Liver (tissue), 9 donors: ENCODE data around the gene JUNB. TPM values are rescaled to one million over a fixed set of nuclear protein-coding genes. Genes with fewer than 3 reads are reported as not detected.

Experiments used
- DNase-seq: peaks from one replicate; pipeline ENCODE4 v3.0.0-alpha.2; 2017; ENCODE audit warnings: low spot score
- H3K27ac ChIP-seq, 2 donors: one replicate each; pipeline ENCODE4 v1.7.0; 2013; ENCODE audit warnings: inconsistent platforms in 2 of 2, low read length in 2 of 2, control low read depth in 1 of 2, low read depth in 1 of 2, mild to moderate bottlenecking in 1 of 2
- H3K27me3 ChIP-seq, 4 donors: one replicate each; pipeline versions ENCODE4 v1.6.1 to v1.7.0; 2013; ENCODE audit warnings: low read length in 3 of 4, inconsistent platforms in 1 of 4, mild to moderate bottlenecking in 1 of 4, moderate library complexity in 1 of 4; ENCODE audit not compliant: control insufficient read depth in 4 of 4, insufficient read depth in 4 of 4
- H3K36me3 ChIP-seq, 4 donors: one replicate each; pipeline versions ENCODE4 v1.6.1 to v1.7.0; 2013; ENCODE audit warnings: low read length in 3 of 4, mild to moderate bottlenecking in 3 of 4, low read depth in 1 of 4, moderate library complexity in 1 of 4; ENCODE audit not compliant: control insufficient read depth in 4 of 4, insufficient read depth in 3 of 4
- H3K4me1 ChIP-seq, 4 donors: one replicate each; pipeline versions ENCODE4 v1.6.1 to v1.7.0; 2013; ENCODE audit warnings: low read length in 3 of 4, mild to moderate bottlenecking in 3 of 4, moderate library complexity in 1 of 4; ENCODE audit not compliant: control insufficient read depth in 4 of 4, insufficient read depth in 4 of 4
- H3K4me3 ChIP-seq, 3 donors: one replicate each; pipeline versions ENCODE4 v1.6.1 to v1.7.0; 2013; ENCODE audit warnings: low read length in 3 of 3, control low read depth in 1 of 3, low read depth in 1 of 3, mild to moderate bottlenecking in 1 of 3
- H3K9ac ChIP-seq, 2 donors: one replicate each; pipeline ENCODE4 v1.7.0; 2013; ENCODE audit warnings: low read length in 2 of 2, mild to moderate bottlenecking in 2 of 2, moderate library complexity in 2 of 2, control low read depth in 1 of 2, low read depth in 1 of 2
- H3K9me3 ChIP-seq, 4 donors: one replicate each; pipeline versions ENCODE4 v1.6.1 to v1.7.0; 2013; ENCODE audit warnings: low read length in 3 of 4; ENCODE audit not compliant: control insufficient read depth in 4 of 4
- EGR1 ChIP-seq, 2 donors: IDR thresholded peaks; 2 replicates each; pipeline ENCODE4 v1.6.1; 2016 to 2018; ENCODE audit warnings: antibody characterized with exemption in 2 of 2, low read depth in 2 of 2
- FOXA1 ChIP-seq: IDR thresholded peaks from 2 replicates; pipeline ENCODE4 v1.6.1; 2016; ENCODE audit warnings: antibody characterized with exemption
- FOXA2 ChIP-seq: IDR thresholded peaks from 2 replicates; pipeline ENCODE4 v1.6.1; 2016; ENCODE audit warnings: antibody characterized with exemption
- GABPA ChIP-seq, 2 donors: IDR thresholded peaks in 1 of 2; conservative IDR thresholded peaks in 1 of 2; 2 replicates each; pipeline ENCODE4 v1.6.1; 2016; ENCODE audit warnings: antibody characterized with exemption in 2 of 2, mild to moderate bottlenecking in 1 of 2, moderate library complexity in 1 of 2
- HNF4A ChIP-seq, 2 donors: conservative IDR thresholded peaks; 2 replicates each; pipeline ENCODE4 v1.6.1; 2016; ENCODE audit warnings: antibody characterized with exemption in 2 of 2, mild to moderate bottlenecking in 2 of 2
- HNF4G ChIP-seq: IDR thresholded peaks from 2 replicates; pipeline ENCODE4 v1.6.1; 2016; ENCODE audit warnings: antibody characterized with exemption
- JUND ChIP-seq, 2 donors: IDR thresholded peaks; 2 replicates each; pipeline ENCODE4 v1.6.1; 2016; ENCODE audit warnings: antibody characterized with exemption in 2 of 2
- RAD21 ChIP-seq, 2 donors: IDR thresholded peaks; 2 replicates each; pipeline ENCODE4 v1.6.1; 2016; ENCODE audit warnings: antibody characterized with exemption in 2 of 2, mild to moderate bottlenecking in 2 of 2
- RXRA ChIP-seq, 2 donors: IDR thresholded peaks; 2 replicates each; pipeline ENCODE4 v1.6.1; 2017 to 2018; ENCODE audit warnings: antibody characterized with exemption in 2 of 2, mild to moderate bottlenecking in 1 of 2
- SP1 ChIP-seq: IDR thresholded peaks from 2 replicates; pipeline ENCODE4 v1.6.1; 2018; ENCODE audit warnings: antibody characterized with exemption, mild to moderate bottlenecking
- TAF1 ChIP-seq: conservative IDR thresholded peaks from 2 replicates; pipeline ENCODE4 v1.6.1; 2016; ENCODE audit warnings: antibody characterized with exemption, mild to moderate bottlenecking
- YY1 ChIP-seq: IDR thresholded peaks from 2 replicates; pipeline ENCODE4 v1.6.1; 2016; ENCODE audit warnings: antibody characterized with exemption, mild to moderate bottlenecking
- WGBS: extraction: QIAGEN DNeasy Blood & Tissue Kit; methylation state at CpG from one replicate; pipeline ENCODE4 v1.1.7; 2013; 5-methylcytosine and 5-hydroxymethylcytosine counted together
- polyA plus RNA-seq, 2 donors: library from polyadenylated mRNA; stranded (reverse) in 1 of 2; unstranded in 1 of 2; fragments of 200-250 nt in 1 of 2; fragments of >200 nt in 1 of 2; fragmentation: Nextera tagmentation in 1 of 2; extraction: Ambion mirVana in 1 of 2; gene quantifications; one replicate each; pipeline versions ENCODE4 v1.2.1 to v1.2.3, GENCODE V29; 2013 to 2015
- total RNA-seq, 2 donors: library from RNA; depleted of rRNA; stranded (reverse); fragments of >200 nt; gene quantifications; one replicate each; pipeline ENCODE4 v1.2.3, GENCODE V29; 2014
- TF ChIP-seq, protein P1 (sequence below): IDR thresholded peaks from 2 replicates; pipeline ENCODE4 v1.6.1; 2016; ENCODE audit warnings: antibody characterized with exemption
- TF ChIP-seq, protein P2 (sequence below): IDR thresholded peaks from 2 replicates; pipeline ENCODE4 v1.6.1; 2016; ENCODE audit warnings: antibody characterized with exemption
- TF ChIP-seq, protein P3 (sequence below): IDR thresholded peaks from 2 replicates; pipeline ENCODE4 v1.6.1; 2016; ENCODE audit warnings: antibody characterized with exemption
- TF ChIP-seq, protein P4 (sequence below): IDR thresholded peaks from 2 replicates; pipeline ENCODE4 v1.6.1; 2016; ENCODE audit warnings: antibody characterized with exemption, mild to moderate bottlenecking
- donor health status: healthy.
- donor health status: healthy.
- donor health status: healthy.
- donor health status: healthy.
- donor health status: healthy.

The JUNB gene
- total and polyA plus RNA-seq, 4 donors: 32.7 to 79.2 (median 56.6) TPM

DNA sequence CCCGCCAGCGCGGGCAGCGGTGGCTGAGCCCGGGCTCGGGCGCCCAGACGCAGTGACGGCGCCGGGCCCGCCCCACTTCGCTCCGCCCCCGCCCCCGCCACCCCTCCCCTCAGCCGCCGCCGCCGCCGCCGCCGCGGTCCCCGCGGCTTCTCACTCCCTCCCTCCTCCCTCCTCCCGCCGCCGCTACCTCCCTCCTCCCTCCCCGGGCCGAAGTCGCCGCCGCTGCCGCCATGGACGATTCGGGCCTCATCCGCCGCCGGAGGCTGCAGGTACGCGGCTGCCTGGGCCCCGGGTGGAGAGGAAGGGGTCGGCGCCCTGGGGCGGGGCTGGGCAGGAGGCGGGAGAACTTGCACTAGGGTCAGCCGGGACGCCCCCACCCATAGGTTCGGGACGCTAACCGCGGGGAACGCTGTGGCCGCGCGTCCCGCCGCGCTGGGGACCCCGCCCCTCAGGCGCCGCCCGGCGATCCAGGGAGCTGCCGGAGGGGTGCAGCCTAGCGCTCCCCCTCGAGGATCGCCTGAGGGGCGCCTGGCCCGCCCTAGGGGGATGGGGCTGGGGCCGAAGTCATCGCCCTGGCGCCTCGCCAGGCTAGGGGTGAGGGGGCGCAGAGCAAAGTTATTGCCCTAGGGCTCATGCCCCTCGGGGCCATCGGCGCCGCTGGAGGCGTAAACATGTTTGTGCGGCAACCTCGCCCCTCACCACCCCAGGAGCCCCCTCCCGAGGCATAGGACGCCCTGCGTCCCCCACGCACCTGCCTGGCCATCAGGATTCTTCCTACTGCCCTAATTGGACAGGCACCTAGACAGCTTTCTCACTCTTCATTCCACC, 42.7 kb downstream of the JUNB start:
- no peaks in the 10 kb centered on the region for H3K9me3 ChIP-seq
- peaks cover 0 to 20% (median 17%) of the 10 kb centered on the region in 4 donors for H3K27me3 ChIP-seq
- WGBS: 2% methylated on average over 84 of the region's 87 CpGs
- peak overlapping the region in 1 of 3 donors; percentile 52 for H3K4me3 ChIP-seq
- no peaks in the 10 kb centered on the region for H3K36me3 ChIP-seq
- H3K4me1 ChIP-seq: peaks cover 0 to 15% (median 4%) of the 10 kb centered on the region in 4 donors
- TF ChIP-seq HNF4A (conservative IDR thresholded peaks at IDR 0.05): no peak
- TF ChIP-seq, protein P1, sequence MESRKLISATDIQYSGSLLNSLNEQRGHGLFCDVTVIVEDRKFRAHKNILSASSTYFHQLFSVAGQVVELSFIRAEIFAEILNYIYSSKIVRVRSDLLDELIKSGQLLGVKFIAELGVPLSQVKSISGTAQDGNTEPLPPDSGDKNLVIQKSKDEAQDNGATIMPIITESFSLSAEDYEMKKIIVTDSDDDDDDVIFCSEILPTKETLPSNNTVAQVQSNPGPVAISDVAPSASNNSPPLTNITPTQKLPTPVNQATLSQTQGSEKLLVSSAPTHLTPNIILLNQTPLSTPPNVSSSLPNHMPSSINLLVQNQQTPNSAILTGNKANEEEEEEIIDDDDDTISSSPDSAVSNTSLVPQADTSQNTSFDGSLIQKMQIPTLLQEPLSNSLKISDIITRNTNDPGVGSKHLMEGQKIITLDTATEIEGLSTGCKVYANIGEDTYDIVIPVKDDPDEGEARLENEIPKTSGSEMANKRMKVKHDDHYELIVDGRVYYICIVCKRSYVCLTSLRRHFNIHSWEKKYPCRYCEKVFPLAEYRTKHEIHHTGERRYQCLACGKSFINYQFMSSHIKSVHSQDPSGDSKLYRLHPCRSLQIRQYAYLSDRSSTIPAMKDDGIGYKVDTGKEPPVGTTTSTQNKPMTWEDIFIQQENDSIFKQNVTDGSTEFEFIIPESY: no peak
- no peak for TF ChIP-seq YY1
- no peak for TF ChIP-seq TAF1
- no peak for TF ChIP-seq RAD21 (IDR thresholded peaks at IDR 0.05)
- no peak for TF ChIP-seq RXRA (IDR thresholded peaks at IDR 0.05)
- TF ChIP-seq FOXA2: no peak
- TF ChIP-seq, protein P2, sequence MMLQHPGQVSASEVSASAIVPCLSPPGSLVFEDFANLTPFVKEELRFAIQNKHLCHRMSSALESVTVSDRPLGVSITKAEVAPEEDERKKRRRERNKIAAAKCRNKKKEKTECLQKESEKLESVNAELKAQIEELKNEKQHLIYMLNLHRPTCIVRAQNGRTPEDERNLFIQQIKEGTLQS: no peak
- H3K9ac ChIP-seq: no peak overlapping the region
- H3K27ac ChIP-seq: no peak overlapping the region
- DNase-seq: no peak

DNA sequence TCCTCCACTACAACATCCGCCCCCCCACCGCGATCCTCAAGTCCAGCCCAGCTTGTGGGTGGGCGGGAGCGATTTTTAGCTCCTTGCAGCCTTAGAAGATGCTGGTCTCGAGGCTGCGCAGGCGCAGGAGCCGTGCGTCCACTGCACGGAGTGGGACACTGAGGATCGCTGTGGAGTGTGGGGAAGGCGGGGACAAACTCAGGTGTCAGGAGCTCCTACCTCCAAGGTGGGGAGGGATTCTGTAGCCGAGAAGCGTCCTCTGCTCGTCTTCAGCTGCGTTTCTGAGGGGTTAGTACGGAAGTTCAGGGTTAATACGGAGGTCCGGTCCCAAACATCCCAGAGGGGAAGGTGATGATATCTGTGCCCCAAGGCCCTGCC, 43.3 kb downstream of the JUNB start, which contains the start of gene RTBDN:
TSS of gene RTBDN (minus strand) at position 14 of the 378 bp plus-strand sequence. CDS start 4,600 bp downstream, outside the sequence.
- no peak for TF ChIP-seq GABPA (IDR thresholded peaks at IDR 0.05 in 1 of 2, conservative IDR thresholded peaks at IDR 0.05 in 1 of 2)
- DNase-seq: no peak
- Histone ChIP-seq H3K4me3 (peak within 1 kb of the TSS in 1 of 3 donors; percentile 52), H3K9me3 (no peaks in the 10 kb centered on the region), H3K27me3 (peaks cover 0 to 25% (median 18%) of the 10 kb centered on the region in 4 donors), H3K9ac (no peak within 1 kb of the TSS), H3K36me3 (no peaks in the 10 kb centered on the region), H3K4me1 (peaks cover 0 to 15% (median 4%) of the 10 kb centered on the region in 4 donors), H3K27ac (no peak within 1 kb of the TSS)
- 11% methylated on average over 20 of the region's 20 CpGs for WGBS

DNA sequence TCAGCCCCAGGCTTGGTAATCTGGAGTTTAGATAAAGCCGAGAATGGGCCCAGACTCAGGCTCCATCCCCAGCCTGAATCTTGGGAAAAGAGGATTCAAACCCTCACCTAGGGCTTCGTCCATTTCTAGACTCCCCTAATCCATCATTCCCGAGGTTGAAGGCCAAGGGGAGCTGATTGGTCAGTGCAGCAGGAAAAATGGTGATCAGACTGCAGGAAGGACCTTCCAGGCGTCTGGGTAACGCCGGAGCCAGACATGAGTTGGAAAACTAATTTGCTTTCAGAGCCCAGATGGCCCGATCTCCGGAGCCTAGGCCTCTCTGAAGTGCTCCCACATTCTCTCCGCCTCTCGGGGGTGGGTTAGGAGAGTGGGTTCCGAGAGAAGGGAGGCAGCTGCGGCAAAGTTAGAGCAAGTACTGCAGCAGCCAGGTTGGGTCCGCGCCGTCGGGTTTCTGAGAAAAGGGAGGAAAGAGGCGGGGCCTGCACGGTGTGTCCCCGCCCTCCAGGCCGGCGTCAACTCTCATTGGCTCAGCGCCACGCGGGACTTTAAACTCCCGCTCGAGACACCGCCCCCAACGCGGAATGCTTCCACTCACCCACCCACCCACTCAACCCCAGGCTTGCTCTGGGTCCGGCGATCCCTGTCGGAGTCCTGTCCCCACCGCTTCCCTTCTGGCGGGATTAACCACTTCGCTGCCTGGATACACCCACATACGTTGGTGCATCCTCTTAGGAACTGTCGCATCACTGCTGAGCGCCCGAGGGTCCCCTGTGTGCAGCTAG, 43.9 kb downstream of the JUNB start:
- whole genome bisulfite sequencing: 11% methylated on average over 39 of the region's 39 CpGs
- Histone ChIP-seq H3K4me1 (peaks cover 0 to 15% (median 4%) of the 10 kb centered on the region in 4 donors), H3K4me3 (no peak overlapping the region), H3K36me3 (no peaks in the 10 kb centered on the region), H3K9ac (no peak overlapping the region), H3K27me3 (peaks cover 0 to 26% (median 19%) of the 10 kb centered on the region in 4 donors), H3K27ac (no peak overlapping the region), H3K9me3 (no peaks in the 10 kb centered on the region)
- DNase-seq: no peak
- TF ChIP-seq GABPA (IDR thresholded peaks at IDR 0.05 in 1 of 2, conservative IDR thresholded peaks at IDR 0.05 in 1 of 2) (no peak), HNF4G (no peak), JUND (IDR thresholded peaks at IDR 0.05) (no peak), FOXA1 (no peak), EGR1 (IDR thresholded peaks at IDR 0.05; ENCODE audit: low read depth in 2 of 2) (no peak), TAF1 (no peak), SP1 (no peak), RAD21 (IDR thresholded peaks at IDR 0.05) (no peak), RXRA (IDR thresholded peaks at IDR 0.05) (no peak), FOXA2 (no peak), YY1 (no peak)
- TF ChIP-seq, protein P1: no peak
- TF ChIP-seq, protein P2: no peak
- TF ChIP-seq, protein P3, sequence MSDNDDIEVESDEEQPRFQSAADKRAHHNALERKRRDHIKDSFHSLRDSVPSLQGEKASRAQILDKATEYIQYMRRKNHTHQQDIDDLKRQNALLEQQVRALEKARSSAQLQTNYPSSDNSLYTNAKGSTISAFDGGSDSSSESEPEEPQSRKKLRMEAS: no peak
- TF ChIP-seq, protein P4, sequence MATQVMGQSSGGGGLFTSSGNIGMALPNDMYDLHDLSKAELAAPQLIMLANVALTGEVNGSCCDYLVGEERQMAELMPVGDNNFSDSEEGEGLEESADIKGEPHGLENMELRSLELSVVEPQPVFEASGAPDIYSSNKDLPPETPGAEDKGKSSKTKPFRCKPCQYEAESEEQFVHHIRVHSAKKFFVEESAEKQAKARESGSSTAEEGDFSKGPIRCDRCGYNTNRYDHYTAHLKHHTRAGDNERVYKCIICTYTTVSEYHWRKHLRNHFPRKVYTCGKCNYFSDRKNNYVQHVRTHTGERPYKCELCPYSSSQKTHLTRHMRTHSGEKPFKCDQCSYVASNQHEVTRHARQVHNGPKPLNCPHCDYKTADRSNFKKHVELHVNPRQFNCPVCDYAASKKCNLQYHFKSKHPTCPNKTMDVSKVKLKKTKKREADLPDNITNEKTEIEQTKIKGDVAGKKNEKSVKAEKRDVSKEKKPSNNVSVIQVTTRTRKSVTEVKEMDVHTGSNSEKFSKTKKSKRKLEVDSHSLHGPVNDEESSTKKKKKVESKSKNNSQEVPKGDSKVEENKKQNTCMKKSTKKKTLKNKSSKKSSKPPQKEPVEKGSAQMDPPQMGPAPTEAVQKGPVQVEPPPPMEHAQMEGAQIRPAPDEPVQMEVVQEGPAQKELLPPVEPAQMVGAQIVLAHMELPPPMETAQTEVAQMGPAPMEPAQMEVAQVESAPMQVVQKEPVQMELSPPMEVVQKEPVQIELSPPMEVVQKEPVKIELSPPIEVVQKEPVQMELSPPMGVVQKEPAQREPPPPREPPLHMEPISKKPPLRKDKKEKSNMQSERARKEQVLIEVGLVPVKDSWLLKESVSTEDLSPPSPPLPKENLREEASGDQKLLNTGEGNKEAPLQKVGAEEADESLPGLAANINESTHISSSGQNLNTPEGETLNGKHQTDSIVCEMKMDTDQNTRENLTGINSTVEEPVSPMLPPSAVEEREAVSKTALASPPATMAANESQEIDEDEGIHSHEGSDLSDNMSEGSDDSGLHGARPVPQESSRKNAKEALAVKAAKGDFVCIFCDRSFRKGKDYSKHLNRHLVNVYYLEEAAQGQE: no peak
